ENCODE results near the gene SYT7.
A peak's percentile ranks its signal among the peaks of the same experiment; 100 is the strongest.
"Not testable (repeated sequence)": the region's sequence is repeated elsewhere in the genome, so short reads cannot be mapped to it uniquely, and the experiment has no call there.

Gene SYT7, protein sequence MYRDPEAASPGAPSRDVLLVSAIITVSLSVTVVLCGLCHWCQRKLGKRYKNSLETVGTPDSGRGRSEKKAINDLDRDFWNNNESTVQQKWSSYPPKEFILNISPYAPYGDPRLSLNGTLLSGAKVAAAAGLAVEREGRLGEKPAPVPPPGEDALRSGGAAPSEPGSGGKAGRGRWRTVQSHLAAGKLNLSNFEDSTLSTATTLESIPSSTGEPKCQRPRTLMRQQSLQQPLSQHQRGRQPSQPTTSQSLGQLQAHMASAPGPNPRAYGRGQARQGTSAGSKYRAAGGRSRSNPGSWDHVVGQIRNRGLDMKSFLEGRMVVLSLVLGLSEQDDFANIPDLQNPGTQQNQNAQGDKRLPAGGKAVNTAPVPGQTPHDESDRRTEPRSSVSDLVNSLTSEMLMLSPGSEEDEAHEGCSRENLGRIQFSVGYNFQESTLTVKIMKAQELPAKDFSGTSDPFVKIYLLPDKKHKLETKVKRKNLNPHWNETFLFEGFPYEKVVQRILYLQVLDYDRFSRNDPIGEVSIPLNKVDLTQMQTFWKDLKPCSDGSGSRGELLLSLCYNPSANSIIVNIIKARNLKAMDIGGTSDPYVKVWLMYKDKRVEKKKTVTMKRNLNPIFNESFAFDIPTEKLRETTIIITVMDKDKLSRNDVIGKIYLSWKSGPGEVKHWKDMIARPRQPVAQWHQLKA

GRCh38 chr11:61581030-61581928, at the start of gene SYT7:
Gene SYT7 (minus strand): TSS chr11:61581076. CDS start chr11:61580820, 256 bp downstream.
- DNase-seq, result peak; percentile 13

GRCh38 chr11:61630089-61630488, 49.2 kb upstream of the SYT7 start:
- DNase-seq, result no peak

GRCh38 chr11:61629082-61629833, 48.4 kb upstream of the SYT7 start:
- DNase-seq, result no peak

DNA sequence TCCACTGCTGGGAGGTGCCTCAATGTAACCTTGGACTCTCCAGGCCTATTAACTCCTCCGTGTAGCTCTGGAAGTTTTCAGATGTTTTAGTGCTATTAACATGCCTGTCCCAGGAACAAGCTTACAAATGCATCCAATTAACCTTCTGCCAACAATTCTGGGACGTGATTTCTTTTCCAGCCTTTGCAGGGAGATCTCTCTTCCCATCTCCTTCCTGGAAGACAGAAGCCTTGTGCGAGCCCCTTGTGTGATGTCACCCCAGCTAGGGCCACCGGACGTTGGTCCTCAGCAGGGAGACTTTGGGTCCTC, 47.7 kb upstream of the SYT7 start:
- no peak for DNase-seq

DNA sequence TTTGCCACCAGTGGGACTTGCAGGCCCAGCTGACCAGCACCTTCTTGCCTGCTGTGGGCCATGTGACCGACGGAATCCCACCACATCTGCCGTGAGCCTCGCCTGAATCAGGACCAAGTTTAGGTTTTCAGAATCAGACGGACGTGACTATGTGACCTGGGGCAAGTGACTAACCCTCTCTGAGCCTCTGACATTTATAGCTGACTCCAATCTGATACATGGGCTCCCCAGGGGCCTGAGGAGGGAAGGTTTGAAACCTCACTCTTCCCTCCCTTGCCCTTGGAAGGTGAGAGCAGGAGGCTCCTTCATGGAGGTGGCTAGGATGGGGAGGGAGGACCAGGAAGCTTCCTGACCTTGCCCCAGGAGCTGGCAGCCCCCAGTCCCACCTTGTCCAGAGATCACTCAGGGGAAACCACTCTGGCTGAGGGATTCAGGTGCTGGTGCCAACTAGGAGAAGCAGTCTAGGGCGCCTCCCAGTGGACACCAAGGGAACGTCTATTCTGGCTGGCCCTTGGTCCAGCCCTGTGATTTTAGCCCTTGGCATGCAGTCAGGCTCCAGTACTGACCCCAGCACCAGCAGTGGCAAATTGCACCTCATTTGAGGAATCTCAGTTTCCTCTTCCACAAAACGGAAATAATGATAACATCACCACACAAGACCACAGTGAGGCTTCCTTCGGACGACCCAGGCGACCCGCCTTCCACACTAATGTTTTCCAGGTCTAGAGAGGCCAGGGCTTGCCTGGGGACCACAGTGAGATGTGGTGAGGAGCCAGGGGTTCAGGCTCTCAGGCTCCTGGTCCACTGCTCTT, 47.2 kb upstream of the SYT7 start:
- DNase-seq, result no peak

DNA sequence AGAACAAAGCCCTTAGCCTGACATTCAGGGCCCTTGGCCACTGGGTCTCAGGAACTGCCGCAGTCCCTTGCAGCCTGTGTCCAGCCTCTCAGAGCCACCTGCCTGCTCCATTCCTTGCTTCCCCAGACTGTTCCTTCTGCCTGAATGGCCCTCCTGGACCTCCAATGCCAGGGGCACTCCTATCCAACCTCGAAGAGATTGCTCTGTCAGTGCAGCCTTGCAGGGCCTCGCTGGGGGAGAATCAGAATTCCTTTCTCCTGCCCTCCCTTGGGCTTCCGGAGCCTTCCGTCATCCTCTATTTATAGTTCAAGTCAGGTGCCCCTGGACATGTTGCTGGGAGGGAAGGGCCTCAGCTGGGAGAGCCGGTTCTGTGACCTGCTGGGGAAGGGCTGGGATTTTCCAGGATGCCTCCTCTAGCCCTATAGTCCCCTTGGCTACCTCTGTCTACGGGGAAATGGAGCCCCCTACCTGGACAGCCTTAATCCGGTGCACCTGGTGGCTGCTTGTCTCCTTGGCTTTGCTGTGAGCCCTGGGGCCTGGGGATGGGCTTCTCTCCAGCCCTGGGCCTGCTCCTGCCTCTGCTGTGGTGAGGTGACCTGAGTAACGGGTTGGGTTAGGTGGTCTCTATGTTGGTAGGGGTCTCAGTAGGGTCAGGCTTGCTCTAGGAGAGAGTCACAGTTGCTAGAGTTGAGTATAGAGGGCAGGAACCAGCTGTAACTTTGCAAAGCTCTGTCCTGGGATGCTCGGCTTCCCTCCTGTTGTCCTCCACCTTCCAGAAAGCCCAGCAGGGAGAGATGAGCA, 45.9 kb upstream of the SYT7 start:
- DNase-seq, result no peak

GRCh38 chr11:61625525-61625924, 44.6 kb upstream of the SYT7 start:
- no peak for DNase-seq

DNA sequence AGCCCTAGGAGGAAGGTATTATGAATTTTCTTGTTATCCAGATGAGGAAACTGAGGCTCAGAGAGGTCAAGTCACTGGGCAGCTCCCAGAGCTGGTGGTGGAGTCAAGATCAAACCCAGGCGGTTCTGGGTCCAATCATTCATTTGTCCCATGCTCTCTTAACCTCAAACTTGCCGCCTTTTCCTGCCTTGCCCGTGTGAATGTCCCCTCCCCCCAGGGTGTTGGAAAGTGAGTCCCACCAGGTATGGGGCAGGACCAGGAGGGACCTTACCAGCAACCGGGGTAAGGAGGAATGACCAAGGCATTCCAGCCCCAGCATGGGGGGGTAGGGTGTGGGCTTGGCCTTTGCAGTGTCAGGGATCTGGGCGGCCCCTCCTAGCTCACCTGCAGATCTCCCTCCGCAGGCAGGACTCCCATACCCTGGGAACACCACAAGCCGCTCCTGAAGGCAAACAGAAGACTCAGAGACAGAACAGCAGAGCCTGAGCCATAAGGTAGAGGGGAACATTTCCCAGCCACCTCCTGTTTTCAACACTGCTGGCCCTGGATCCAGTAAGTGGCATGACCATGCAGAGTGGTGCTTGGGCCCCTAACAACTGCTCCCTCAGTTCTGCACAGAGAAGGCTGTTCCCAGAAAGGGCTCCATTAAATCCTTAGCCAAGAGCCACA, 41.2 kb upstream of the SYT7 start:
- DNase-seq, result no peak

GRCh38 chr11:61619471-61620226, 38.8 kb upstream of the SYT7 start:
- no peak for DNase-seq

DNA sequence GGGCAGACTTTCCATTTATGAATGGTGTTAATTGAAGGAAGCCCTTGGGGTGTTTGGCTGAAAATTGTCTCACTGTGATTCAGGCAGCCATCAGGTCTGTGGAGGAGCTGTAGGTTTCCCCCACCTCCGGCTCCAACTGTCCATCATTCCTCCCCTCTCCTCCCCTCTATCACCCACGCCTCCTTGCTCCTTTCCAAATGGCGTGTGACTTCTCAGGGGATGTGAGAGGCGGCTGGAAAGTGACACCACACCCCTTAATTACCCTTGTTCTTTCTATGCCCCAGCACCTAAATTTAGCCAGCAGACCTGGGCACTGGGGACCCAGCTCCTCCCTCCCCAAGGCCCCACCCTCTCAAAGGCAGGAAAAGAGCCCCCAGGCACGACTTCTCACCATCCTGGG, 38.1 kb upstream of the SYT7 start:
- DNase-seq, result no peak

DNA sequence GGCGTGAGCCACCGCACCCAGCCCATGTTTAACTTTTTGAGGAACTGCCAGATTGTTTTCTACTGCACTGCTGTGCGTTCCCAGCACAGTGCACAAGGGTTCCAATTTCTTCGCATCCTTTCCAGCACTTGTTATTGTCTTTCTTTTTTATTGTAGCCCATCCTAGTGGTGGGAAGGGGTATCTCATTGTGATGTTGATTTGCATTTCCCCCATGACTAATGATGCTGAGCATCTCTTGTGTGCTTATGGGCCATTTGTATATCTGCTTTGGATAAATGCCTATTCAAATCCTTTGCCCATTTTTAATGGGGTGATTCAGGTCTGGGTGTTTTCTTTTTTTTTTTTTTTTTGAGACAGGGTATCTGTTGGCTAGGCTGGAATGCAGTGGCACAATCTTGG, 36.6 kb upstream of the SYT7 start:
- DNase-seq, result no peak

- DNase-seq, result no peak
Observed at GRCh38 chr11:61616434-61616833, 35.6 kb upstream of the SYT7 start.

DNA sequence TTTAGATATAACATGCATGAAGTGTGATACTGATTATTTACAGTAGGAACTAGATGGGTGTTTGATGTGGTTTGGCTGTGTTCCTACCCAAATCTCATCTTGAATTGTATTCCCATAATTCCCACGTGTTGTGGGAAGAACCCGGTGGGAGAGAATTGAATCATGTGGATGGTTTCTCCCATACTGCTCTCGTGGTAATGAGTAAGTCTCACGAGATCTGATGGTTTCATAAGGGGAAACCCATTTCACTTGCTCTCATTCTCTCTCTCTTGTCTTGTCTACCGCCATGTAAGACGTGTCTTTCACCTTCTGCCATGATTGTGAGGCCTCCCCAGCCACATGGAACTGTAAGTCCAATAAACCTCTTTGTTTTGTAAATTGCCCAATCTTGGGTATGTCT, 33.9 kb upstream of the SYT7 start:
- DNase-seq, result not testable (repeated sequence)

- no peak for DNase-seq
Observed at GRCh38 chr11:61613870-61614269, 33.0 kb upstream of the SYT7 start.

- no peak for DNase-seq
Observed at GRCh38 chr11:61613051-61613450, 32.2 kb upstream of the SYT7 start.

DNA sequence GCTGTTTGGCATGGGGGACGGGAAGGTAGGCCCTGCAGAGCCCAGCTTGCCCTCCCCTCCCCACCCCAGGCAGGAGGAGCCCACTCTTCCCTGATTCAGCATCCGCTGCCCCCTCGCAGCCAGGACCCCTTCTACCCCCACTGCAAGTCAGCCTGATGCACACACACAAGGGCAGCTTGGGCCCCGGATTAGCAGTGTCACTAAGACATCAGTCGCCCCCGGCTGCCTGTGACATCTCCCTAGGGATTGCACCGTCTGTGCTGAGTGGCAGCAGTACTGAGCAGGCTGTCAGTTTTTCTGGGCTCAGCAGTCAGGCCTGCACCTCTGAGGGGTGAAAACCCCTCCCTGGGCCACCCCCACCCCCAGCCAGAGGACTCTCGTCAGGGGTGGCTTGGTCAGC, 30.4 kb upstream of the SYT7 start:
- no peak for DNase-seq

GRCh38 chr11:61610905-61611304, 30.0 kb upstream of the SYT7 start:
- no peak for DNase-seq

GRCh38 chr11:61609980-61610366, 29.1 kb upstream of the SYT7 start:
- no peak for DNase-seq

All from SIG-M5 (cell line).